GM12892 (cell line): ENCODE results near the gene GRN.
"Not testable (repeated sequence)": the region's sequence is repeated elsewhere in the genome, so short reads cannot be mapped to it uniquely, and the experiment has no call there.

Source experiments
- DNase-seq: peaks from one replicate; pipeline ENCODE4 v3.0.0; 2011; ENCODE audit not compliant: insufficient read length
- FAIRE-seq: peaks from 2 replicates; lab custom pipeline; 2011; peaks lifted over from hg19 to GRCh38; lab: Jason Lieb, UNC
- POLR2A ChIP-seq: IDR thresholded peaks from 2 replicates; pipeline ENCODE4 v1.6.1; 2011; ENCODE audit warnings: low read depth, low read length, control low read depth
- POLR2AphosphoS5 ChIP-seq: IDR thresholded peaks from 2 replicates; pipeline ENCODE4 v1.6.1; 2011; ENCODE audit warnings: low read depth, low read length, control low read depth
- TAF1 ChIP-seq: IDR thresholded peaks from 2 replicates; pipeline ENCODE4 v1.6.1; 2011; ENCODE audit warnings: low read depth, mild to moderate bottlenecking, control low read depth, low read length, borderline replicate concordance

The GRN gene

DNA sequence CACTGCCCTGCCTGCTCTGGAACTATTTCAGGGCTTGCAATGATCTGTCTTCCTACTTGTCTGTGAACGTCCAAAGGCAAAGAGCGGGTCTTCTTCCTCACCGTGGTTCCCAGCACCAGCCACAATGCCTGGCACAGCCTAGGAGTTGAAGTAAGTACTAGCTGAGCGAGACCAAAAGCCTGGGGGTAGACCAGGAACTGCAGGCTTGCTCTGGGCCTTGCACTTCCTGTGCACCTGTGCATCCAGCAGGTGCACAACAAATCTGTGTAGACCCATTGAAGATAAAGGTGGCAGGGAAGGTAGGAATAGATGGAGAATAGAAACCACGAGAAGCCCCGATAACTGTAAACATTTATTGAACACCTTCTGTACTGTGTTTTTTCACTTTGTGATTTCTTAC, 13.9 kb downstream of the GRN start:
- DNase-seq (no peak), FAIRE-seq (no peak)
- TF ChIP-seq POLR2AphosphoS5 (no peak), POLR2A (no peak), TAF1 (no peak)

DNA sequence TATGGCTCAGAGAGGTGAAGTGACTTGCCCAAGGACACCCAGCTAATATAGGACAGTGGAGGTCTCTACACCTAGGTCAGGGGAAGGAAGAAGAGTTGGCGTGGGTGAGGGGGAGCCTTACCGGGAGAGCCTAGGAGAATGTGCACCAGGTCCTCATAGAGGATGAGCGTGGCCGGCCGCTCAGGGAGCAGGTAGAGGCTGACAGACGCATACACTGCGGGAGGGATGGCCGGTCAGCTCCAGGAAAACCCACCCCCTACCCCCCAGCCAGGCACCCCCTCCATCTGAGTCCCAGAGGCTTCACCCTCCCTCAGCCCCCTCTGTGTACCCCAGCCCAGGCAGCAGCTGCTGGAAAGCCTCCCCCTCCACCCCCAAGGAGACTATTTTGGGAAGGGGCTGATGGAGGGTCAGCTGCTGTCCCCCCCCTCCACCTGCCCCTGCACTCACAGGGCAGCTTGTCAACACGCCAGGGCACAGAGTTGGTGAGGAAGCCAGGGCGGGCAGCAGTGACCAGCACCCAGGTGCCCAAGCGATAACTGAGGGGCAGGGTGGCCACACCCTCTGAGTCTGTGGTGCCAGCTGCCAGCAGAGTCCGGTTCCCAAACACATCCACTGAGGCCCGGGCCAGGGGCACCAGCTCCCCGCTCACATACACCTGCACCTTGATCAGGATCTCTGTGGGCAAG, 14.5 kb downstream of the GRN start:
- TF ChIP-seq POLR2A (no peak), POLR2AphosphoS5 (no peak), TAF1 (no peak)
- FAIRE-seq (no peak), DNase-seq (no peak)

DNA sequence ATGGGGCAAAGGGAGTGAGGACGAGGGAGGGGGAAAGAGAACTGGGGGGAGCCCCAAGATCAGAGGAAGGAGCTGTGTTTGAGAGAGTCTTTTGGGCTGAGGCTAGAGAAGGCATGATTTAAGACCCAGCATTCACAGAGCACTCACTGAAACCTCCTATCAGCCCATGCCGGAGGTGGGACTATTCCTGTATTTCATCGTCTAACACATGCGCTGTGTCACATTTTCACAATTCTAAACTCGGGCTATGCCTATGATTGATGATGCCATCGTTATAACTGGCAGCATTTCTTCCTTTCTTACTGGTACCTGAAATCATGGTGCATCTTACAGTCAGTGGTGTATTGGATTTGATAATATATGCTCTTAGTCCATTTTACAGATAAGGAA, 15.0 kb downstream of the GRN start:
- TF ChIP-seq POLR2A = no peak
- no peak for TF ChIP-seq TAF1
- TF ChIP-seq POLR2AphosphoS5 = no peak
- FAIRE-seq (no peak), DNase-seq (no peak)

DNA sequence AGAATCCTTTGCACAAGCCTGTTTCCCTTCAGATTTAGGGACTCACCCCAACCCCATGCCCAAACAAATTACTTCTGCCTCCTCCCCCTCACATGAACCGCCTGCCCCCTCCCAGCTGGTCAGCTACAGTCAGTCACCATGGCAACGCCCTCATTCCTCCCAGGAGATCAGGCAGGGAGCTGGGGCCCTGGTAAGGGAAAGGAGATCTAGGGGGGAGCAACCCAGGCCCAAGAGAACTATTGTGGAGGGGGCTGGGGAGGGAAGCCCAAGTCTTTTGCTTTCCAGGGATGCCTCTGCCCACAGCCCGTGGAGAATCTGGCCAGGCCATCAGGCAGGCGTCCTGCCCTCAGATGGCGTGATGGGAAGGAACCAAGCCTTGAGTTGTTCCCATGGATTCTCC, 15.7 kb downstream of the GRN start:
- TF ChIP-seq TAF1 (no peak), POLR2AphosphoS5 (no peak), POLR2A (no peak)
- DNase-seq (no peak), FAIRE-seq (no peak)

DNA sequence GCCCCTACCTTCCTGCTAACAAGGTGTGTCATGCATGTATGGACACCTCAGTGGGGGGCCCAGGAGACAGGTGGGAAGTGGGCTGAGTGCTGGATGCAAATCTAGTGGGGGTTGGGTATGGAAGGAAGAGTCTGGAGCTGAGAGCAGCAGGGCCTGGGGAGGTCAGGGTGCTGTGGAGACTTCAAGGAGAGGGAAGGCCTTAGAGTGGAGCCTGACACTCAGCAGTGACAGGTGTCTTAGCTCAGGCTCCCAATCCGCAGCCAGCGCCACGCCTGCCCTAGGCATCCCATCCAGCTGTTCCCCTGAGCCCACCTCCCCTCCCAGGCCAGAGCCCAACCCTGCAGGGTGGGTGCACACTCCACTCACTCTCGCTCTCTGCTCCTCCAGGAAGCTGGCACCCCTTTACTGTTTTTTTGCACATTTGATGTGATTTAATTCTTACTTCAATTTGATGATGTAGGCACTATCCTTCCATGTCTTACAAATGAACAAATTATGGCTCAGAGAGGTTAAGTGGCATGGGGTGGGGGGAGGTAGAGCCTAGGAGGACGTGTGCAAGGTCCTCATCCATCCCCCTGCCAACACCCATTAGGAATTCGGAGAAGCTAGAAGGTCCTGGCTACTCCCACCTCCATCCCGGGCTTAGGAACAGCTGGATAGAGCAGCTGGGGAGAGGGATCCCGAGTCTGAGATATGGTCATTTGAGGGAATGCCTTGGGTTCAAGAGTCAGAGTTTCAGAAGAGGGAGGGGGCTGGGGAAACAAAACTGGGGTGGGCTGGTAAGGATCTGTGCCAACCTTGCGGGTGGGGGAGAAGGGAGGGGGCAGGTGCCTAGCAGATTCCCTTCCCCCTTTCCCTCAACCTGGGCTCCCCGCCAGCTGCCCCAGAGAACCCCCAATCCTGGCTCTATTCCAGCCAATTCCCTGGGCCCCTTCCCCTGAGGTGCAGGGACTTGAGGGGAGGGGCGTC, 16.5 kb downstream of the GRN start:
- FAIRE-seq = no peak
- TF ChIP-seq TAF1 = no peak
- TF ChIP-seq POLR2AphosphoS5 = no peak
- TF ChIP-seq POLR2A = no peak
- no peak for DNase-seq

DNA sequence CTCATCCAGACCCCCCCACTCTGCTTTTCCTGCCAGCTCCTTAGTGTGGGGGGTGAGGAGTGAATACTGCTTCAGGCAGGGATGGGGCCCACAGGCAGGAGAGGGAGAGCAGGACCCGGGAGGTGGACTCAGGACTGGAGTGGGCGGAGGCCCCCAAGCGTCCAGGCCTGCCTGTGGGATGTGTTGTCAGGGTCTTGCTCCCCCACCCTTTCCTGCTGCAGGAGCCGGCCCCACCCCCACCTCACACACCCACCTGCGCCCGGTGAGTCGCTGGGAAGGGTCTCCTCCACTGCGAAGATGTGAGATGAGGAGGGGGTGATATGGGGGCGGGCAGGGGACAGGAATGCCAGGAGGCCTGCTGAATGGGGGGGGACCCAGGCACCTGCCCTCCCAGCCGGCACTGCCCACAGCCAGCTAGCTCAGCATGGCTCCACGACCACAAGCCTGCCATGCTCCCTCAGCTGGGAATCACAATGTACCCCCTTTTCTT, 17.4 kb downstream of the GRN start:
- FAIRE-seq (no peak), DNase-seq (no peak)
- TF ChIP-seq TAF1 (no peak), POLR2AphosphoS5 (no peak), POLR2A (no peak)

DNA sequence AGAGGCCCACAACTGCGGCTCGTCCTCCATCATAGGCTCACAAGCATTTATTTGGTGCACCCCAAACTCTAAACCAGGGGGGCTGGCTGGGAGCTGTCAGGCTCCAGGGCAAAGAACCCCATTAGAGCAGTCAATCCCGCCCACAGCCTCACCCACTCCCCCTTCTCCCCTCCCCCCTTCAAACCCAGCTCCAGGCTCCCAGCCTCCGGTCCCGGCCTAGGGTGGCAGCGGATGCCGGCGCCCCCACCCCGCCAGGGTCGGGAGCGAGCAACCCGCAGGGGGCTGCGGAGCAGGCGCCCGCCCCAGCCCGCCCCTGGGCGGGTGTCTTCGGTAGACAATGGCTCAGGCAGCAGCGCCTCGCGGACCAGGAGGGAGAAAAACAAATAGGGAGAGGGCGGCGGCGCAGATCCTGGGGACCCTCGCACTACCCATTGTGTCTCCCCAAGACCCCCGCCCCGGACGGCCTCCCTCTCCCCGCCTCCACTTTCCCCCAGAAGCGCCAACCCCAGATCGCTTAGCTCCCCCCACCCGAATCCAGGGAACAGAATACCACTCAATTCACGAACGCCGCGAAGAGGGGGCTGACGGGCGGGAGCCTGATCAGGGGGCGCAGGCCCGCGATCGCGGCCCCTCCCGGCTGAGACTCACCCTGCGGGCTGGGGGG, 18.0 kb downstream of the GRN start:
- FAIRE-seq = peak; percentile 24
- no peak for TF ChIP-seq TAF1
- no peak for TF ChIP-seq POLR2A
- peak; percentile 67 for DNase-seq

DNA sequence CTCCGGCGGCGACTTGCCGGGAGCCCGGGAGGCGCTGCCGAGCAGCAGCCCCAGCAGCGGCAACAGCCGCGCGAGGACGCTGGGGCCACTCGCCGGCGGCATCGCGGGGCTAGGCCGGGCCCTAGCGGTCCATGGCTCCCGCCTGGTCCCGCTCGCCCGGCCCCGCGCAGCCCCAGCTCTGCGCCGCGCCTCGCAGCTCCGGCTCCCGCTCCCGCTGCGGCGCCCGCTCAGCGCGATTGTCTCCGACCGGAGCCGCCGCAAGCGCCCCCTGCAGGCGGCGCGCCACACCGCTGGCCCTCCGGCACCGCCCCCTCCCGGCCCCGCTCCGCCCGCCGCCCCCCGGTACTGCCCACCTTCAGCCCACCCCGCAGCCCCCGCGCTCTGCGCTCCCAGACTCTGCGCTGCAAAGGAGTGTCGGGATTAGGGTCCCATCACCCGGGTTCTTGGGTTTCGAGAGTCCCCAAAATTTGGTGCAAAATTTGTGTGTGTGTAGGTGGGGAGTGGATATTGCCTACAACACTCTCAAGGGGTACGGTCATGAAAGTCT, 18.6 kb downstream of the GRN start, which contains the start of gene FAM171A2:
Gene FAM171A2 (minus strand): TSS at position 241 of the 547 bp plus-strand sequence. CDS start 139 bp downstream, at position 102.
- FAIRE-seq (peak; percentile 89), DNase-seq (peak; percentile 88)
- TF ChIP-seq TAF1 (no peak), POLR2A (peak; percentile 17; the same call in 1 of the 2 replicates), POLR2AphosphoS5 (no peak)

DNA sequence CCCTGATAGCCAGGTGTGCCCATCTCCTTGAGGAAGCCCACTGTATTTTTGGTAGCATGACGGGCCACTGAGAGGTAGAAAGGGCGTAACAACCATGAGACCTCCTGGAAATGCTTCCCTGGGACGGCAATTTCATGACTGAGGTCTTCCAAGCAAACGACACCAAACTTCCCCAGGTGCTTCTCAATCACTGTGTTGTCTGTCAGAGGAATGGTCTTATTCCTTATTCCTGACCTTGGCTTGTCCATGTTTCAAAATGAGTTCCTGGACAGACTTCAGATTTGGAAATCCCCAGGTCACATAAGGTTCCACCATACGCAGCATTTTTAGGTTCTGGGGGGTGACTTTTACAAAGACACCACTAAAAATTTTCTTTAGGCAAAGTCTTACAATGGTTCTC, 19.9 kb downstream of the GRN start:
- DNase-seq, FAIRE-seq: not testable (repeated sequence)

DNA sequence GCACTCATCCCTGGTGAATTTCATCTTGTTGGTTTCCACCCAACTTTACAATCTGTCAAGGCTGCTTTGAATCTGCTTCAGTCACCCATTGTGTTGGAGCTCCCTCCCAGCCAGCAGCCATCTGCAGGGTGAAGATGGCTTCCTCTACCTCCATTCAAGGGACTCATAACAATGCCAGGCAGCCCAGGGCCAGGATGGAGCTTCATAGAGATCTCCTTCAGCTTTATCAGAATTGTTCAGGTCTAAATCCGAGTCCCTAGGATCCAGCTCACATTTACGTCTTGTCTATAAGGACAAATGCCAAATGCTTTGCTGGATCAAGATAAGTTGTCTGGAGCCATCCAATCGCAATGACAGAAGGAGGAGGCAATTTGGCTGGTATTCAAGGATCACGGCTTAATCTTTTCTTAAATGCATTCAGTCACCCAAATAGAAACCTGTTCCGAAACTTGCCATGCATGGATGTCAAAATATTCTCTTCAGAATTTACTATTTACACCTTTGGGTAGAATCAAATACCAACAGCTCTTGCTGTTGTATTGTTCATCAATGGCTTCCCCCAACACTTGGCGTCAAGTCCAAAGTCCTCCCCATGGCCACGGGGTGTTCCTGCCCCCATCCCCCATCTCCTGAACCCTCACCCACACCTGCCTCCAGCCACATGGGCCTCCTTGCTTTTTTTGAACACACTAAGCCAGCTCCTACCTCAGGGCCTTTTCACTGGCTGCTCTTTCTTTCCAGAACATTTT, 22.3 kb downstream of the GRN start:
- TF ChIP-seq POLR2AphosphoS5 = no peak
- no peak for TF ChIP-seq TAF1
- TF ChIP-seq POLR2A = no peak
- DNase-seq = no peak
- no peak for FAIRE-seq

DNA sequence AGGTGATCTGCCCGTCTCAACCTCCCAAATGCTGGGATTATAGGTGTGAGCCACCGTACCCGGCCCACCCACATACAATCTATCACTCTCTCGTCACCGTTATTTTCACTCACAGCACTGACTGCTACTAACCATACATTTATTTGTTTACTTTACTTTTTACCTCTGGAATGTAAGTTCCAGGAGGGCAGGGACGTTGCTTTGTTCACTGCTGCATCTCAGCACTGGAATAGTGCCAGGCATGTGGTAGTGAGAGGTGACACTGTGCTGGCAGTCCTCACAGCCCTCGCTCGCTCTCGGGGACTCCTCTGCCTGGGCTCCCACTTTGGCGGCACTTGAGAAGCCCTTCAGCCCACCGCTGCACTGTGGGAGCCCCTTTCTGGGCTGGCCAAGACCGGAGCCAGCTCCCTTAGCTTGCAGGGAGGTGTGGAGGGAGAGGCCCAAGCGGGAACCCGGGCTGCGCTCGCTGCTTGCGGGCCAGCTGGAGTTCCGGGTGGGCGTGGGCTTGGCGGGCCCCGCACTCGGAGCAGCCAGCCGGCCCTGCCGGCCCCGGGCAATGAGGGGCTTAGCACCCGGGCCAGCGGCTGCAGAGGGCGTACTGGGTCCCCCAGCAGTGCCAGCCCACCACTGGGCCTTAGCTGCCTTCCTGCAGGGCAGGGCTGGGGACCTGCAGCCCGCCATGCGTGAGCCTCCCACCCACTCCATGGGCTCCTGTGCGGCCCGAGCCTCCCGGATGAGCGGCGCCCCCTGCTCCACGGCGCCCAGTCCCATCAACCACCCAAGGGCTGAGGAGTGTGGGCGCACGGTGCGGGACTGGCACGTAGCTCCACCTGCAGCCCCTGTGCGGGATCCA, 23.5 kb downstream of the GRN start:
- DNase-seq, FAIRE-seq: not testable (repeated sequence)

DNA sequence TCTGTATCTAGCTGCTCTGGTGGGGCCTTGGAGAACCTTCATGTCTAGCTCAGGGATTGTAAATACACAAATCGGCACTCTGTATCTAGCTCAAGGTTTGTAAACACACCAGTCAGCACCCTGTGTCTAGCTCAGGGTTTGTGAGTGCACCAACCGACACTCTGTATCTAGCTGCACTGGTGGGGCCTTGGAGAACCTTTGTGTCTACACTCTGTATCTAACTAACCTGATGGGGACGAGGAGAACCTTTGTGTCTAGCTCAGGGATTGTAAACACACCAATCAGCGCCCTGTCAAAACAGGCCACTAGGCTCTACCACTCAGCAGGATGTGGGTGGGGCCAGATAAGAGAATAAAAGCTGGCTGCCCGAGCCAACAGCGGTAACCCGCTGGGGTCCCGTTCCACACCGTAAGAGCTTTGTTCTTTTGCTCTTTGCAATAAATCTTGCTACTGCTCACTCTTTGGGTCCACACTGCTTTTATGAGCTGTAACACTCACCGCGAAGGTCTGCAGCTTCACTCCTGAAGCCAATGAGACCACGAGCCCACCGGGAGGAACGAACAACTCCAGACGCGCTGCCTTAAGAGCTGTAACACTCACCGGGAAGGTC, 24.4 kb downstream of the GRN start:
- not testable (repeated sequence) for FAIRE-seq, DNase-seq
